ENCODE data around the gene SH3BGRL2.
"Not testable (repeated sequence)": the region's sequence is repeated elsewhere in the genome, so short reads cannot be mapped to it uniquely, and the experiment has no call there.

Gene SH3BGRL2

DNA sequence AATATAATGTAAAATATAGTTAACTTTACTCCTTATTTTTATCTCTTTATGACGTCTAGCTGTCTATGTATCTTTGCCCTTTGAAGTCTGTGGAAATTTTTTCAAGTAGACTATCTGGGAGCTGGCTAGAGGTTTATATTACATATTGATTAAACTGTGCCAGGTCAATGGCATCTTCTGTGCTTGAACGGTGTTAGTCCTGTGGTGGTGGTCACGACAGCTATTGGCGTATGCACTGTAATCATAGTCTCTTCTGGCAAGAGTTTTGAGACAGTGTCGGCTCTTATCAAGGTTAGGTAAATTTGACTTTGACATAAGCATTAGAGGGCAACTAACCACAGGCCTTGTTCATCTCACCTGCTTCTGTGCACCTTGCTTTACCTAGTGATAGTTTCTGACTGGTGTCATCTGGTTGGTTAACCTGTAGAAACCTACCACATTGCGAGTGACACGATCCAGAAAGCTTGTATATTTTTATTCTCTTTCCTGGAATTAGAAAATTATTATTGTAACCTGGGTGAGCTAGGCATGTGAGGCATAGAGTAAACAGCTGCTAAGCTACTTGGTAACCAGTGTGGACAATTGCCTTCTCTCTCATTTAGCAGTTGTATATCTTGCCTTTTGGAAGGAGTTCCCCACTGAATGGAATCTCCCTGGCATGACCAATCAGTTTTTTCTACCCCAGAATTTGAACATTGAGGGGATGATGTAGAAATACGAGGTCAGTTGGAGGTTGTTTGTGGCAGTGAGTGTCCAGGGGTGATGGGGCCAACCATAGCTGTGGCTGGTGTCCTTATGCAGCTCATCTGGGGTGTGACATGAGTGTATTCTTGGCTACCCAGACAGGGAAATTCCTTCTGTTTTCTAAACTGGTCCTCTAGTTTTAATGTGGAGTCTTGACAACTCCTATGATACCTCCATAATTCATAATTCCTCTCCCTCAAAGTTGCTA is 45.9 kb downstream of the SH3BGRL2 start:
- TF ChIP-seq ELF4 (IDR thresholded peaks at IDR 0.05) = no peak
- TF ChIP-seq ZNF384 (IDR thresholded peaks at IDR 0.05) = no peak
- no peak for TF ChIP-seq SUZ12 (IDR thresholded peaks at IDR 0.05)
- TF ChIP-seq CTBP1 (IDR thresholded peaks at IDR 0.05; ENCODE audit: borderline replicate concordance) = no peak
- no peak for TF ChIP-seq SP1 (IDR thresholded peaks at IDR 0.05)
- TF ChIP-seq FOXK2 (IDR thresholded peaks at IDR 0.05) = no peak
- TF ChIP-seq TARDBP (IDR thresholded peaks at IDR 0.05) = no peak
- TF ChIP-seq L3MBTL2 (conservative IDR thresholded peaks at IDR 0.05) = no peak
- no peak for TF ChIP-seq FOXA1 (IDR thresholded peaks at IDR 0.05)
- TF ChIP-seq, protein P1, sequence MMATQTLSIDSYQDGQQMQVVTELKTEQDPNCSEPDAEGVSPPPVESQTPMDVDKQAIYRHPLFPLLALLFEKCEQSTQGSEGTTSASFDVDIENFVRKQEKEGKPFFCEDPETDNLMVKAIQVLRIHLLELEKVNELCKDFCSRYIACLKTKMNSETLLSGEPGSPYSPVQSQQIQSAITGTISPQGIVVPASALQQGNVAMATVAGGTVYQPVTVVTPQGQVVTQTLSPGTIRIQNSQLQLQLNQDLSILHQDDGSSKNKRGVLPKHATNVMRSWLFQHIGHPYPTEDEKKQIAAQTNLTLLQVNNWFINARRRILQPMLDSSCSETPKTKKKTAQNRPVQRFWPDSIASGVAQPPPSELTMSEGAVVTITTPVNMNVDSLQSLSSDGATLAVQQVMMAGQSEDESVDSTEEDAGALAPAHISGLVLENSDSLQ (IDR thresholded peaks at IDR 0.05) = no peak
- TF ChIP-seq HDGF (IDR thresholded peaks at IDR 0.05; ENCODE audit: borderline replicate concordance) = no peak
- ChIA-PET CTCF (interaction anchor here (0.6 kb wide), 1 partner anchor 38 kb away, joined by 3 read pairs; no protein-coding TSS in a partner anchor), POLR2A (no interaction called here)
- no peak for DNase-seq (ENCODE audit: extremely low spot score)

DNA sequence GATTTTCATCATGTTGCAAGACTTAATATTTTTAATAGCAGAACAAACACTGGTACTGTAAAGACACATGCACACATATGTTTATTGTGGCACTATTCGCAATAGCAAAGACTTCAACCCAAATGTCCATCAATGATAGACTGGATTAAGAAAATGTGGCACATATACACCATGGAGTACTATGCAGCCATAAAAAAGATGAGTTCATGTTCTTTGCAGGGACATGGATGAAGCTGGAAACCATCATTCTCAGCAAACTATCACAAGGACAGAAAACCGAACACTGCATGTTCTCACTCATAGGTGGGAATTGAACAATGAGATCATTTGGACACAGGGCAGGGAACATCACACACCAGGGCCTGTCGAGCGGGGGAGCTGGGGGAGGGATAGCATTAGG is 51.6 kb downstream of the SH3BGRL2 start:
- DNase-seq (ENCODE audit: extremely low spot score) = not testable (repeated sequence)

DNA sequence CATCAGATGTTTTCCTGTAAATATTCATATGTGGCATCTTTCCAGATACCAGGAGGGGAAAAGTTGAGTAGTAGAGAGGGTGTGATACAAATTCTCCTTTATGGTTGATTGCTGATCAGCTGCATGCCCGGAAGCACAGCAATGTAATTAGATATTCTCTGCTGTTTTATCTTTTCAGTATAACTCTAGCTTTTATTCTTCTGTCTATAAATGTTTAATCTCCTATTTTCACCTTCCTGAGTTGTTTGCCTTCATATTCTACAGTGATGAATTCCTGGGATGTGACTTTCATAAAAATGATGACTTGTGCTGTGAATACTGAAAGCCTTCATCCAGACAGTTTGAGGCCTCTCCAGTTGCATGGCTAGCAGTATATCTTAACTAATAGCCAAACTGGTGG is 53.7 kb downstream of the SH3BGRL2 start:
- ChIA-PET CTCF (no interaction called here), POLR2A (no interaction called here)
- no peak for DNase-seq (ENCODE audit: extremely low spot score)
- no peak for TF ChIP-seq BHLHE40 (IDR thresholded peaks at IDR 0.05; ENCODE audit: borderline replicate concordance)
- TF ChIP-seq LEF1 (IDR thresholded peaks at IDR 0.05; ENCODE audit: borderline replicate concordance) = no peak
- TF ChIP-seq L3MBTL2 (conservative IDR thresholded peaks at IDR 0.05) = no peak
- TF ChIP-seq NFRKB (IDR thresholded peaks at IDR 0.05) = no peak
- TF ChIP-seq FOXK2 (IDR thresholded peaks at IDR 0.05) = no peak
- TF ChIP-seq FOXM1 (IDR thresholded peaks at IDR 0.05; ENCODE audit: borderline replicate concordance) = no peak

More for the DNA sequence above, 51.6 kb downstream of the SH3BGRL2 start:
- POLR2A ChIA-PET, CTCF ChIA-PET: not testable (repeated sequence)

DNA sequence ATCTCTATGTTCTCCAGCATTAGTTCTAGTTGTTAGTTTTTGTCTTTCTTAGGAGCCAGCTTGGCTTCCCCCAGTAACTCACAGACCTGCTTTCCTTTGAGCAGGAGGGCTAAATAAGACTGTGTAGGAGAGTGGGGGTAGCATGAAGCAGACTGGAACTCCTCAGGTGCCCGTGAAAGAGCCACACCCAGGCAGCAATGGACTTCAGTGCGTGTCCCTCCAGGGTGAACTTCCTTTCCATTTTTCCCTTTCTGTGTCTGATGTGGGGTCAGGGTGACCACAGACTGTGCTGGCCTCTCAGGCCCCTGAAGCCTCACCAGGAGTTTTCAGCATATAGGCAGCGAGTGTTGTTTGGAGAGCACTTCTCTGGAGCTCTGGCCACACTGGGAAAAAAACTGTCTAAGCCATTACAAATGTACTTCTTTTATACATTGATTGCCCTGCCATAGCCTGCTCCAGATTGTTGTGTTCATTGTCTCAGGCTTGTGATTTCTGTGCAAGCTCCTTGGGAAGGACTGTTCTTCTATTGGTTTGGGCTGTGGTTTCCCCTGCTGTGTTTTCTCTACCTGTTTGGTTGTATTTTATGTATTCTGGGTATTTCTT is 55.7 kb downstream of the SH3BGRL2 start:
- POLR2A ChIA-PET = interaction anchor here (1.1 kb wide), 1 partner anchor 609 kb away, joined by 3 read pairs; the partner anchor contains the start of gene PHIP
- CTCF ChIA-PET = no interaction called here
- no peak for DNase-seq (ENCODE audit: extremely low spot score)
- no peak for TF ChIP-seq TARDBP (IDR thresholded peaks at IDR 0.05)
- no peak for TF ChIP-seq L3MBTL2 (conservative IDR thresholded peaks at IDR 0.05)
- no peak for TF ChIP-seq LEF1 (IDR thresholded peaks at IDR 0.05; ENCODE audit: borderline replicate concordance)
- TF ChIP-seq NFRKB (IDR thresholded peaks at IDR 0.05) = no peak
- no peak for TF ChIP-seq SP1 (IDR thresholded peaks at IDR 0.05)
- no peak for TF ChIP-seq ARNT (IDR thresholded peaks at IDR 0.05)
- no peak for TF ChIP-seq FOXK2 (IDR thresholded peaks at IDR 0.05)
- TF ChIP-seq ELF4 (IDR thresholded peaks at IDR 0.05) = no peak
- no peak for TF ChIP-seq ZNF384 (IDR thresholded peaks at IDR 0.05)
- TF ChIP-seq FOXA1 (IDR thresholded peaks at IDR 0.05) = no peak
- no peak for TF ChIP-seq BHLHE40 (IDR thresholded peaks at IDR 0.05; ENCODE audit: borderline replicate concordance)
- TF ChIP-seq, protein P1 (IDR thresholded peaks at IDR 0.05) = no peak
- TF ChIP-seq HDGF (IDR thresholded peaks at IDR 0.05; ENCODE audit: borderline replicate concordance) = no peak
- no peak for TF ChIP-seq SUZ12 (IDR thresholded peaks at IDR 0.05)
- no peak for TF ChIP-seq CTBP1 (IDR thresholded peaks at IDR 0.05; ENCODE audit: borderline replicate concordance)

DNA sequence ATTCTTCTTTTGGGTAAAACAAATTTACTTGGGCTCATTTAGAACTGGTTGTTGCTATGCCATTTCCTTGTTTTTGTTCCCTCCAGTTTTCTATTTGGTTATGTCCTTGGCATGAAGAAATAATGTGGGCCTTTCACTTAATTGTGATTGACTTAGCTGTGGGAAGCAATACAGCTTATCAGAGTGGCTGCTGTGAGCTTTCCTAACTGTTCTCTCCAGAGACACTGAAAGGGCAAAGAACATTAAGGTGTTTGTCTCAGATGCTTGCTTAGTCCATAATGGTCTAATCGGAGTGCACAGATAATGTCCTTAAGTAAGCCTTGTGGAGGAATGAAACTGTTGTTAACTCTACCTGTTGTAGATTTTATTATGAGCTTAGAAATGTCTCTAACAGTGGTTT is 56.6 kb downstream of the SH3BGRL2 start:
- ChIA-PET CTCF (interaction anchor here (0.6 to 1.1 kb wide), 2 partner anchors 15 to 24 kb away, joined by 3 to 4 read pairs; no protein-coding TSS in a partner anchor), POLR2A (interaction anchor here (1.1 kb wide), 1 partner anchor 610 kb away, joined by 3 read pairs; the partner anchor contains the start of gene PHIP)
- TF ChIP-seq L3MBTL2 (conservative IDR thresholded peaks at IDR 0.05) (no peak), ZNF384 (IDR thresholded peaks at IDR 0.05) (no peak), HDGF (IDR thresholded peaks at IDR 0.05; ENCODE audit: borderline replicate concordance) (no peak), SP1 (IDR thresholded peaks at IDR 0.05) (no peak), LEF1 (IDR thresholded peaks at IDR 0.05; ENCODE audit: borderline replicate concordance) (no peak), FOXA1 (IDR thresholded peaks at IDR 0.05) (no peak), TARDBP (IDR thresholded peaks at IDR 0.05) (no peak), ARNT (IDR thresholded peaks at IDR 0.05) (no peak), FOXM1 (IDR thresholded peaks at IDR 0.05; ENCODE audit: borderline replicate concordance) (no peak), SUZ12 (IDR thresholded peaks at IDR 0.05) (no peak), BHLHE40 (IDR thresholded peaks at IDR 0.05; ENCODE audit: borderline replicate concordance) (no peak), CTBP1 (IDR thresholded peaks at IDR 0.05; ENCODE audit: borderline replicate concordance) (no peak), NFRKB (IDR thresholded peaks at IDR 0.05) (no peak), FOXK2 (IDR thresholded peaks at IDR 0.05) (no peak), ELF4 (IDR thresholded peaks at IDR 0.05) (no peak)
- TF ChIP-seq, protein P1 (IDR thresholded peaks at IDR 0.05) = no peak
- DNase-seq (ENCODE audit: extremely low spot score) = no peak

DNA sequence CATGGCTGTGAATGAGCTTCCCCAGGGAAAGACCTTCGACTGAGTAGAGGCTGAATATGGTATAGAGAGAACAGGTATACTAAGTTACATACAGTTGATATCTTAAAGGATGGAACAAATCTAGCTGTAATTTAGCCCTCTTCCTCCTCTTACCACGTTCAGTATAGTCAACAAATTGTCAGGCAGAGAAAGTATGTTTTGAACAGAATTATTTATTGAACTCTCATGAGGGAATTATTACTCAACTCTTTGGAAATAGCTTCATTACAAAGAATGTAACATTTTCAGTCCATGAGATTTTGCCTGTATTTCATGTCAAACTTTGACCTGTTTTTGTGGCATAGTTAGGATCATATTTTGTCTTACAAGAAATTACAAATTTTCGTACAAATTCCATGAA is 63.0 kb downstream of the SH3BGRL2 start:
- DNase-seq (ENCODE audit: extremely low spot score) = no peak
- ChIA-PET CTCF (interaction anchor here (0.8 kb wide), 1 partner anchor 22 kb away, joined by 4 read pairs; no protein-coding TSS in a partner anchor), POLR2A (no interaction called here)
- TF ChIP-seq FOXK2 (IDR thresholded peaks at IDR 0.05) (no peak), HDGF (IDR thresholded peaks at IDR 0.05; ENCODE audit: borderline replicate concordance) (no peak), ARNT (IDR thresholded peaks at IDR 0.05) (no peak), ELF4 (IDR thresholded peaks at IDR 0.05) (no peak), FOXM1 (IDR thresholded peaks at IDR 0.05; ENCODE audit: borderline replicate concordance) (no peak), L3MBTL2 (conservative IDR thresholded peaks at IDR 0.05) (no peak), ZNF384 (IDR thresholded peaks at IDR 0.05) (no peak), FOXA1 (IDR thresholded peaks at IDR 0.05) (no peak), LEF1 (IDR thresholded peaks at IDR 0.05; ENCODE audit: borderline replicate concordance) (no peak), SUZ12 (IDR thresholded peaks at IDR 0.05) (no peak)
- TF ChIP-seq, protein P1 (IDR thresholded peaks at IDR 0.05) = no peak
